GM12865 (cell line): ENCODE data around the gene KIRREL3.

ENCODE experiments used
- DNase-seq: peaks from one replicate; pipeline ENCODE4 v3.0.0; 2010; ENCODE audit warnings: low read depth
- H3K4me3 ChIP-seq: 2 replicates; pipeline ENCODE4 v1.5.1; 2011; ENCODE audit warnings: mild to moderate bottlenecking, low read depth, low read length, control low read depth
- CTCF ChIP-seq: IDR thresholded peaks from 2 replicates; pipeline ENCODE4 v1.5.1; 2011; ENCODE audit warnings: low read length, control low read depth, low read depth, inconsistent platforms; ENCODE audit not compliant: insufficient read depth; ENCODE audit errors: missing control alignments

KIRREL3 gene

GRCh38 chr11:126948563-126948962 is 52.0 kb downstream of the KIRREL3 start:
- H3K4me3 ChIP-seq, result no peak overlapping the region
- TF ChIP-seq CTCF, result no peak
- no peak for DNase-seq

DNA sequence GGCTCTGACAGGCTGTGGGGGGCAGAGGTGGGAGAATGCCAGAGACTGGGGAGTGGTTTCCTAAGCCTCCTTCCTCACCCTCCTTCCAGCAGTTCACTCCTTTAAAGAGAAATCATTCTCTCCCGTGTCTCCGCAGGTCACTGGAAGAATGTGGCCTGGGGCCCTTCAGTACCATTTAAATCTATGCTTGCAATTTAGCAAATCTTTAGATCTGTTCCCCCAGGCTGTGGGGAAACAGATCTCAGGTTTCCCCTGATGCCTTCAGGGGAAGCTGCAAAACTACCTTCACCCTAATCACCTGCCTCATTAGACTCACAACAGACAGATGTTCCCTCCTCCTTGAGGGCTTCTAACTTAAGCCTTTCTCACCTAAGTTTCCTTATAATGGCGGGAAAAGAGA is 55.3 kb downstream of the KIRREL3 start:
- DNase-seq, result no peak
- TF ChIP-seq CTCF, result no peak
- no peak overlapping the region for H3K4me3 ChIP-seq

DNA sequence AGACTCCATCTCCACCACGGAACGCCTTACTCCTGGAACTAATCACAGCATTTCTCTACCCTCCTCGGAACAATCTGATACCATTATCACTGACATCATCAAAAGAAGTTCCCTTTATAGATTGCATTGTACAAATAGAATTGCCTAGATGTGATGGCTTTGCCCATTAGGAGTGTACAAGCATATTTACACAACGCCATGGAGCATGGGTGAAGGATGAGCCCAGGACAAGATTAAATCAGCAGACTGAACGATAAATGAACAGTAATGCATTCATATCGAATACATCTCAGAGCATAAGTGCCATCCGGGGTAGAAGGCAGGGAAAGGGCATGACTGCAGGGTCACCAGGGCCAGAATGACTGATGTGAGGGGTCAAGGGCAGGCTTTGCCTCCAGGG is 57.3 kb downstream of the KIRREL3 start:
- DNase-seq, result no peak
- TF ChIP-seq CTCF, result no peak
- H3K4me3 ChIP-seq, result no peak overlapping the region

DNA sequence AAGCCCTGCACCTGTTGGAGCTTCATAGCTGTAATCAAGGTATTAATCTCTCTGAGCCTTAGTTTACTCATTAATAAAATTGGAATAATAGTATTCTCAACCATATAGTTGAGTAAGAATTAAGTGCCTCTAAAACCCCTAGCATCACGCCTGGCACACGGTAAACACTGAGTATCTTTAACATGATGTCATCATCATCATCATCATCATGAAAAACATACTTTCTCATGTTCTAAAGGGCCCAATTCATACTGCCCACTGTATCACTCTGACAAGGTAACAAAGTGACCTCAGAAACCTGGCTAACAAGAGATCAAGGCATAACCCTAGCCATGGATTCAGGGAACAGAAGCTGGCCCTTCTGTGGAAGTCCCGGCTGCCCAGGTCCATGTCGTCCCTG is 58.4 kb downstream of the KIRREL3 start:
- DNase-seq, result no peak
- no peak for TF ChIP-seq CTCF
- no peak overlapping the region for H3K4me3 ChIP-seq

DNA sequence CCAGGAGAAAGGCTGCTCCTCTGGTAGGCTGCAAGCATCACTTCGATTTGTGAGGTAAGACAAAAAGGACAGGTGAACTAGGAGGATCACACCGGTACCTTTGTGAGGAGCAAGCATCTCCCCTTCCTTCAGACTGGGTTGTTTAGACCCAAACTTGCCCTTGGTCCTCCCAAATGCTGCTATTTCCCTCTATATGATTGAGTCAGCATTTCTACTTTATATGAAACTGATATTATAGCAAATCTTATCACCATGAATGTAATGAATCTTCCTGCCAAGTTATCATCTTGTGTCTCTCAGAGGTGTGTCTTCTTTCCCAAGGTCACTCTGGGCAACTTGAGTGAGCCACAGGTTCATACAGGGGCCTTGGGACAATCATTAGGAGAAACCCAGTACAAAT is 61.0 kb downstream of the KIRREL3 start:
- DNase-seq, result no peak
- no peak for TF ChIP-seq CTCF
- no peak overlapping the region for H3K4me3 ChIP-seq

GRCh38 chr11:126938718-126939117 is 61.9 kb downstream of the KIRREL3 start:
- no peak for TF ChIP-seq CTCF
- no peak for DNase-seq
- H3K4me3 ChIP-seq, result no peak overlapping the region

DNA sequence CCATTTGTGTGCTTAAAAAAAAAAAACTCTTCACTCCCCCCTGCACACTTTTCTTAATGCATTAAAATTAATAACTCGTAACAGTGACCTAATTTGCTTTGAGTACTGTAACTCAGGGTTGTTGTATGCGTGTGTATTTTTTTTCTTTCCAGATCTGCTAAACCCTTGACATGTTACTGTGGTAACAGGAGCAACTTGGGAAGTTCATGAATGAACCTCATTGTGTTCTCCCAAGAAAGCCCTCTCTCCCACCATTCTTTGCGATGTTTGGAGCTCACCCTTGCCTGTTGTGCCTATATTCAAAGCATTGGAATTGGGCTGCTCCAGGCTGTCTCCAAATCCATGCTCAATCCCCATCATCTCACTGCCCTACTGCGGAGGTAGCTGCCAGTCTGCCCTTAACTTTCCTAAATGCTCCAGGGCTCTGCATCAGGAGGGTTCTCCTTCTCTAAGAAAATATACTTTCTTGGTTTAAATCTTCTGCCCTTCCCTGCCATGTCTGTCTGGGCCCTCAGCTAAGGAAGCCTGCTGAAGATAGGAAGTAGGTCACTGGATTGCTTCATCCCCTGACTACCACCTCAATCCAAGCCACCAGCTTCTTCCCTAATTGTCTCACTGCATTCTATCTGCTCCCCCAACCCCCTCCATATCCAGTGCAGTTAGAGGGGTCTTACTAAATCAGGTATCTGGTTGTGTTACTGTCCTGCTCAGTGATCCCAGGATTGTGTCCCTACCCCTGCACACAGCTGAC is 70.3 kb downstream of the KIRREL3 start:
- no peak for DNase-seq
- H3K4me3 ChIP-seq, result no peak overlapping the region
- no peak for TF ChIP-seq CTCF
